Adrenal gland (tissue), 5 donors: ENCODE measurements around the gene PRAMEF7.
"Not testable (repeated sequence)": the region's sequence is repeated elsewhere in the genome, so short reads cannot be mapped to it uniquely, and the experiment has no call there.

Experiments
- CTCF ChIP-seq, 6 experiments: fragments of 450-650 bp in 4 of 6; fragments of 200-600 bp in 2 of 6; sonication (generic) in 1 of 6; IDR thresholded peaks; 1 replicate in 5 of 6; 2 replicates in 1 of 6; pipeline versions ENCODE4 v1.5.1 to v1.8.0; 2016 to 2021; ENCODE audit warnings: antibody characterized with exemption in 6 of 6, mild to moderate bottlenecking in 2 of 6, moderate library complexity in 1 of 6
- POLR2A ChIP-seq, 2 donors: fragments of 450-650 bp; IDR thresholded peaks; one replicate each; pipeline ENCODE4 v1.6.1; 2017; ENCODE audit warnings: antibody characterized with exemption in 2 of 2, mild to moderate bottlenecking in 2 of 2, moderate library complexity in 1 of 2
- donor health status: DM: no; HTN: no; CAD: no.

GRCh38 chr1:12886101-12886500 lies 30.3 kb upstream of the PRAMEF7 start, which contains the start of gene PRAMEF4:
- TF ChIP-seq CTCF, POLR2A (IDR thresholded peaks at IDR 0.05): not testable (repeated sequence)
